ENCODE data around the gene ACSM3. TPM values are rescaled to one million over a fixed set of nuclear protein-coding genes. Genes with fewer than 3 reads are reported as not detected.

The ACSM3 gene
- total and polyA plus RNA-seq, 10 of the 15 experiments (the other 5 are each of a cell fraction or from before 2014, with no cell fraction given): 4.9 to 21.0 (median 7.0) TPM

DNA sequence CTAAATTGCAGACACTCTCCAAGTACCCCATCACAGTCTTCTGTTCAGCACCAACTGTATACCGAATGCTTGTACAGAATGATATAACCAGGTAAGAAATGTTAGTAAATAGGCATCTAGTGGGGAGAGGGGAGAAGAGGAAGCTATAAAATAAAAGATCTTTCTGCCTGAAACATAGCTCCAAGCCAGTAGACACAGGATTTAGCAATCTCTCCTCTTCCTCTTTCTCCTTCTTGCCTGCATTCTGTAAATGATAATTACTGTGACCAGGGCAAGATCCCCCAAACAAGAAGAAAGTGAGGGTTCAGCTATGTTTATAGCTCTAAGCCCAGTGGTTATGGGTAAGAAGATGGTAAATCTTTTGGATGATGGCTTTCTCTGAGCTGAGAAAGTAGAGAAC, 17.9 kb downstream of the ACSM3 start:
- intact Hi-C loops (cut with micrococcal nuclease; ENCODE audit: unreplicated experiment) (no loop called here), in situ Hi-C loops (cut with MboI) (no loop called here)
- ChIA-PET SMC1A (ENCODE audit: uncharacterized antibody, unreplicated experiment) (interaction anchor here (0.6 to 1.8 kb wide), 2 partner anchors 9 to 300 kb away, joined by 3 to 4 read pairs; no protein-coding TSS in a partner anchor), CTCF (interaction anchor here (6.2 kb wide), 1 partner anchor 7 kb away, joined by 36 read pairs; no protein-coding TSS in a partner anchor), RAD21 (ENCODE audit: unreplicated experiment) (no interaction called here), POLR2A (no interaction called here)
- no peak for TF ChIP-seq CREB1 (IDR thresholded peaks at IDR 0.05; ENCODE audit: low read depth)
- TF ChIP-seq IKZF1 (conservative IDR thresholded peaks at IDR 0.05): no peak
- TF ChIP-seq NFXL1 (IDR thresholded peaks at IDR 0.05; ENCODE audit: borderline replicate concordance): no peak
- TF ChIP-seq SREBF2 (IDR thresholded peaks at IDR 0.05; ENCODE audit: low read length): no peak
- TF ChIP-seq TCF12 (IDR thresholded peaks at IDR 0.05; ENCODE audit: low read depth, low read length): no peak
- no peak for TF ChIP-seq CBFB (IDR thresholded peaks at IDR 0.05; ENCODE audit: low read depth)
- no peak for TF ChIP-seq SUPT20H (IDR thresholded peaks at IDR 0.05; ENCODE audit: borderline replicate concordance, control insufficient read depth, low read depth, low read length)
- TF ChIP-seq, protein P1, sequence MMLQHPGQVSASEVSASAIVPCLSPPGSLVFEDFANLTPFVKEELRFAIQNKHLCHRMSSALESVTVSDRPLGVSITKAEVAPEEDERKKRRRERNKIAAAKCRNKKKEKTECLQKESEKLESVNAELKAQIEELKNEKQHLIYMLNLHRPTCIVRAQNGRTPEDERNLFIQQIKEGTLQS (IDR thresholded peaks at IDR 0.05; ENCODE audit: borderline replicate concordance, extremely low read depth, low read depth, low read length): no peak
- TF ChIP-seq, protein P2, sequence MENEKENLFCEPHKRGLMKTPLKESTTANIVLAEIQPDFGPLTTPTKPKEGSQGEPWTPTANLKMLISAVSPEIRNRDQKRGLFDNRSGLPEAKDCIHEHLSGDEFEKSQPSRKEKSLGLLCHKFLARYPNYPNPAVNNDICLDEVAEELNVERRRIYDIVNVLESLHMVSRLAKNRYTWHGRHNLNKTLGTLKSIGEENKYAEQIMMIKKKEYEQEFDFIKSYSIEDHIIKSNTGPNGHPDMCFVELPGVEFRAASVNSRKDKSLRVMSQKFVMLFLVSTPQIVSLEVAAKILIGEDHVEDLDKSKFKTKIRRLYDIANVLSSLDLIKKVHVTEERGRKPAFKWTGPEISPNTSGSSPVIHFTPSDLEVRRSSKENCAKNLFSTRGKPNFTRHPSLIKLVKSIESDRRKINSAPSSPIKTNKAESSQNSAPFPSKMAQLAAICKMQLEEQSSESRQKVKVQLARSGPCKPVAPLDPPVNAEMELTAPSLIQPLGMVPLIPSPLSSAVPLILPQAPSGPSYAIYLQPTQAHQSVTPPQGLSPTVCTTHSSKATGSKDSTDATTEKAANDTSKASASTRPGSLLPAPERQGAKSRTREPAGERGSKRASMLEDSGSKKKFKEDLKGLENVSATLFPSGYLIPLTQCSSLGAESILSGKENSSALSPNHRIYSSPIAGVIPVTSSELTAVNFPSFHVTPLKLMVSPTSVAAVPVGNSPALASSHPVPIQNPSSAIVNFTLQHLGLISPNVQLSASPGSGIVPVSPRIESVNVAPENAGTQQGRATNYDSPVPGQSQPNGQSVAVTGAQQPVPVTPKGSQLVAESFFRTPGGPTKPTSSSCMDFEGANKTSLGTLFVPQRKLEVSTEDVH (IDR thresholded peaks at IDR 0.05; ENCODE audit: low read depth, partially characterized antibody): no peak
- ATAC-seq (no peak), DNase-seq (ENCODE audit: low read depth, low spot score) (no peak), FAIRE-seq (no peak)
- Histone ChIP-seq H3K27ac (ENCODE audit: control insufficient read depth, insufficient read depth) (no peak overlapping the region), H3K4me1 (ENCODE audit: control insufficient read depth, insufficient read depth, low read length) (no peaks in the 10 kb centered on the region), H3K9me3 (replicated peaks; ENCODE audit: control insufficient read depth, insufficient read depth, low read length) (no peaks in the 10 kb centered on the region), H3K36me3 (ENCODE audit: control insufficient read depth in 2 of 2, insufficient read depth in 2 of 2, low read length in 1 of 2) (no peaks in the 10 kb centered on the region), H2AFZ (ENCODE audit: control insufficient read depth, low read depth, low read length) (no peak overlapping the region), H3K9ac (ENCODE audit: control insufficient read depth, insufficient read depth, low read length) (no peak overlapping the region), H4K20me1 (ENCODE audit: control insufficient read depth, insufficient read depth) (no peaks in the 10 kb centered on the region), H3K4me3 (no peak overlapping the region), H3K27me3 (replicated peaks in 1 of 2; ENCODE audit: control insufficient read depth in 2 of 2, insufficient read depth in 2 of 2, low read length in 1 of 2) (no peaks in the 10 kb centered on the region), H3K4me2 (ENCODE audit: control insufficient read depth, insufficient read depth) (no peak overlapping the region), H3K79me2 (ENCODE audit: control insufficient read depth, insufficient read depth, low read length) (no peaks in the 10 kb centered on the region)
- WGBS (ENCODE audit: insufficient coverage, insufficient replicate concordance, low lambda C conversion rate, missing lambda C conversion rate): 46% methylated on average over 1 of the region's 1 CpG
- no TSS peak for BruUV-seq (replicated peaks)
